BLaER1 (cell line): ENCODE results near the gene TAF8.

Source experiments
- H3K27ac ChIP-seq: shearing (Covaris generic); formaldehyde crosslinking; 2 replicates; pipeline ENCODE4 v1.8.1; 2022
- H3K27me3 ChIP-seq: shearing (Covaris generic); formaldehyde crosslinking; 2 replicates; pipeline ENCODE4 v1.8.1; 2022
- H3K36me3 ChIP-seq: shearing (Covaris generic); formaldehyde crosslinking; 2 replicates; pipeline ENCODE4 v1.8.1; 2022
- H3K4me1 ChIP-seq: shearing (Covaris generic); formaldehyde crosslinking; 2 replicates; pipeline ENCODE4 v1.8.1; 2022
- H3K4me2 ChIP-seq: shearing (Covaris generic); formaldehyde crosslinking; 2 replicates; pipeline ENCODE4 v1.8.1; 2022
- H3K4me3 ChIP-seq: shearing (Covaris generic); formaldehyde crosslinking; 2 replicates; pipeline ENCODE4 v1.8.1; 2022
- H3K9ac ChIP-seq: shearing (Covaris generic); formaldehyde crosslinking; 2 replicates; pipeline ENCODE4 v1.8.1; 2022
- H3K9me3 ChIP-seq: shearing (Covaris generic); formaldehyde crosslinking; 2 replicates; pipeline ENCODE4 v1.8.1; 2022
- H4K20me1 ChIP-seq: shearing (Covaris generic); formaldehyde crosslinking; 2 replicates; pipeline ENCODE4 v1.8.1; 2022
- Cebpa-rat ChIP-seq: shearing (Covaris generic); IDR thresholded peaks from 2 replicates; pipeline ENCODE4 v1.8.1; 2022

TAF8 gene

DNA sequence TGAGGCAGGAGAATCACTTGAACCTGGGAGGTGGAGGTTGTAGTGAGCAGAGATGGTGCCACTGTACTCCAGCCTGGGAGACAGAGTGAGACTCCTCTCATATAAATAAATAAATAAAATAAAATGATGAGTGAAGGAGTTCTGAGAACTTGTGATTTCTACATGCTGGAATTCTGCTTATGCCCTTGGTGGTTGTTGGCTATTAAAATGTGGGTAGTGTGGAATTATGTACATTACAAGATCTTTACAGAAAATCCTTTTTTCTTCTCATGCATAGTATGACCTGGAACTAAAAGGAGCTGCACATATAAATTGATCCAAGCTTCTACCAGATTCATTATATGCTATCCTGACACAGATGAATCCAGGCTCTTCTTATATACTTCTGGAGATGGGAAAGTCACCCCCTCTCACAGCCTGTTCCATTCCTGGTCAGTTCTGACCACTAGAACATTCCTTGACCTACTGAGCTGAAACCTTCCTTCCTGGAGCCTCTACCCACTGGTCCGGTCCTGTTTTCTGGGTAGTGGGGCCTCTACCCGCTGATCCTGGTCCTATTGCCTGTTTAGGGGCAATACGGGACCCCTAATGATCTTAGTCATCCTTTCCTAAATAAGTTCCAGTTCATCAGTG, 37.7 kb upstream of the TAF8 start:
- TF ChIP-seq Cebpa-rat = no peak

DNA sequence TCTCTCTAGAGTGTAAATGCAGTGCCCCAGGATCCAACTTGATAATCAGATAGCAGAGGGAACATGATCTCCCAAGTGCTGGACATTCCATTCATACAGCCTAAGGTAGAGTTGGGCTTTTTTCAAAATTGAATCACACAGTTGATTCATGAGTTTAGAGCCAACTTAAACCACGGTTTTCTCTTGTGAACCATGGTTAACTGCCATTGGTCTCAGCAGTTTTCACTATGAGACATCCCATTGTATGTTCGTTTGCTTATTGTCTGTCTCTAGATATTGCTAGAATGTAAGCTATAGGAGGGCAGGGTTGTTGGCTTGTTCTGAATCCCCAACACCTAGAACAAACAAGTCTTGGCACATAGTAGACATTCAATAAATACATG, 37.2 kb upstream of the TAF8 start:
- Histone ChIP-seq H3K4me1 (peaks cover 99% of the 10 kb centered on the region), H3K4me3 (peak overlapping the region; percentile 62), H3K27me3 (no peaks in the 10 kb centered on the region), H3K9me3 (no peaks in the 10 kb centered on the region; the same call in 1 of the 2 replicates), H3K36me3 (peaks cover 25% of the 10 kb centered on the region), H3K27ac (peak overlapping the region; percentile 96), H4K20me1 (no peaks in the 10 kb centered on the region), H3K9ac (peak overlapping the region; percentile 91), H3K4me2 (peak overlapping the region; percentile 86)
- TF ChIP-seq Cebpa-rat = no peak

More for the DNA sequence above, 37.7 kb upstream of the TAF8 start:
- Histone ChIP-seq H3K27me3 (no peaks in the 10 kb centered on the region), H3K4me1 (peaks cover 97% of the 10 kb centered on the region), H3K36me3 (peaks cover 25% of the 10 kb centered on the region), H3K9me3 (no peaks in the 10 kb centered on the region; the same call in 1 of the 2 replicates), H3K27ac (peak overlapping the region; percentile 96), H3K4me3 (peak overlapping the region; percentile 62), H3K9ac (peak overlapping the region; percentile 91), H4K20me1 (no peaks in the 10 kb centered on the region), H3K4me2 (peak overlapping the region; percentile 86)

DNA sequence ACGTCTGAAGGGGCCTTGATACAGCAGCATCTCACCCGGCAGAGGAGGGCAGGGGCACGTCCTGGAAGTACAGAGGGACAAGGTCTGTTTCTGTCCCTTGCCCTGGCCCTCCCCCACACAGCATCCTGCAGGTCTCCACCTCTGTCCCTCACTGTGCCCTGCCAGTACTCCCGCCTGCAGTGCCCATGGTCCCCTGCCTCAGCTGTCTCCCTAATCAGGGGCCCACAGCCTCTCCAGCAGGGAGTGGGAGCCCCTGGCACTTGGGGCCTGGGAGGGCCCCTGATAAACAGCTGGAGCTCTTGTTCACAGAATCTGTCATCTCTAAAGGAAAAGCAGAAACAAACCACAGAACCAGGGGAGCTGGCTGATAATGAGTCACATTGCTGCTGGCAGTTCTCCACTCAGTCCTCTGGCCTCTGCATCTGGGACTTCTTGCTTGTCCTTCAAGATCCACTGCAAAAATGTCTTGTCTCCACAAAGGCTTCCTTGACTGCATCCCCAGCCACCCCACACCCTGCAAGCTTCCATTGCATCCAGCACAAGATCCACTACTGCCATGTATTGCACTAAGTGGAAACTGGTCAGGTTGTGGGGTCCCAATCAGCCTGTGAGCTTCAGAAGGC, 33.2 kb upstream of the TAF8 start:
- Histone ChIP-seq H3K9me3 (no peaks in the 10 kb centered on the region; the same call in 1 of the 2 replicates), H3K4me2 (peak overlapping the region; percentile 81), H3K9ac (peak overlapping the region; percentile 80), H3K4me3 (peak overlapping the region; percentile 41; the same call in 1 of the 2 replicates), H3K4me1 (peaks cover 100% of the 10 kb centered on the region), H3K27ac (peak overlapping the region; percentile 96), H4K20me1 (no peaks in the 10 kb centered on the region), H3K27me3 (no peaks in the 10 kb centered on the region), H3K36me3 (peaks cover 48% of the 10 kb centered on the region)
- no peak for TF ChIP-seq Cebpa-rat

DNA sequence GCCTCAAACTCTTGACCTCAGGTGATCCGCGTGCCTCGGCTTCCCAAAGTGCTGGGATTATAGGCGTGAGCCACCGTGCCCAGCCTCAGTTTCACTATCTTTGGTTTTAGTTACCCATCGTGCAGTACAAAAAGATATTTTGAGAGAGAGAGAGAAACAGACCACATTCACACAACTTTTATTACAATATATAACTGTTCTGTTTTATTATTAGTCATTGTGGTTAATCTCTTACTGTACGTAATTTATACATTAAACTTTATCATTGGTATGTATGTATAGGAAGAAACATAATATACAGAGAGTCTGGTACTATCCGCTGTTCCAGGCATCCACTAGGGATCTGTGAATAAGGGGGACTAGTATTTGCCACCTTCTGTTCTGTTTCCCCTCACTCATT, 29.4 kb upstream of the TAF8 start:
- Histone ChIP-seq H3K36me3 (peaks cover 24% of the 10 kb centered on the region), H3K9me3 (no peaks in the 10 kb centered on the region), H3K4me2 (peak overlapping the region; percentile 81), H3K27ac (peak overlapping the region; percentile 96), H3K9ac (peak overlapping the region; percentile 74), H3K27me3 (no peaks in the 10 kb centered on the region), H3K4me3 (no peak overlapping the region; the same call in 1 of the 2 replicates), H4K20me1 (no peaks in the 10 kb centered on the region), H3K4me1 (peaks cover 100% of the 10 kb centered on the region)
- TF ChIP-seq Cebpa-rat = no peak

DNA sequence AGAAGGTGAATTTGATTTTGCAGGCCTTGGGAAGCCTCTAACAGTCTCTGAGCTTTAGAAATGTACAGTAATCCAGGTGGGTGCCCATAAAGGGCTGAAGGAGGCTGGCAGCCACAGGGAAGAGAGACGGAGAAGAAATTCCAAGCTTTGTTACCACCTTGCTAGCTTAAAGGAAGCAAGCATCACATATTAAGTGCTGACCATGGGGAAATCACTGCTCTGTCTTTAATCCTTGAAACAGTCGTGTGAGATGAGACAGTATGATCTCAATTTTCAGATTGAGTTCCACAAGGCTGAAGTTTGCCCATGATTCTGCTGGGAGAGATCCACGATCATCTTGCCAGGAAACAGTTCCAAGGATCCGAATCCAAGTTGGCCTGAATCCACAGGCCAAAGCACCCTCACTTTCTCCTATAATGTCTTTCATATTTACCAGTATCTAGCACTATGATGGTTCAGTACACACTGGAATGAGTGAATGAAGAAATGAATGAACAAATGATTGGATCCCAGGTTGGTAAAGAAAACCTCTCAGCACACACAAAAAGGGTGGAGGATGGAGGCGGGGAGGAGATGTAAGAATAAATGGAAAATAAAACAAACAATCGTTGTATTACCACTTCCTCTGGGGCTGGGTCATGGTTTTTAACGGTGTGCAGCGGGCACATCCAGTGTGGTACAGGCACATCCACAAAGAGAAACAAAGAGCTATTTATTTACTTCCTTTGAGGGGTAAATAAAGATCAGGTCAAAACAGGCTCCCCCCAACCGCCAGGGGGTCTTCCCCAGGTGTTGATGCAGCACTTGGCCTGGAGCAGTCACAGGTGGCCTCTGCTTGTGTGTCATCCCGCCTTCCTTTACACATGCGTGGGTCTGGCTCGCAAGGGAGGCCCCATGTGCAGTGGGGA, 28.2 kb upstream of the TAF8 start:
- Histone ChIP-seq H3K4me2 (peak overlapping the region; percentile 81), H3K9ac (peak overlapping the region; percentile 74), H3K27ac (peak overlapping the region; percentile 96)

DNA sequence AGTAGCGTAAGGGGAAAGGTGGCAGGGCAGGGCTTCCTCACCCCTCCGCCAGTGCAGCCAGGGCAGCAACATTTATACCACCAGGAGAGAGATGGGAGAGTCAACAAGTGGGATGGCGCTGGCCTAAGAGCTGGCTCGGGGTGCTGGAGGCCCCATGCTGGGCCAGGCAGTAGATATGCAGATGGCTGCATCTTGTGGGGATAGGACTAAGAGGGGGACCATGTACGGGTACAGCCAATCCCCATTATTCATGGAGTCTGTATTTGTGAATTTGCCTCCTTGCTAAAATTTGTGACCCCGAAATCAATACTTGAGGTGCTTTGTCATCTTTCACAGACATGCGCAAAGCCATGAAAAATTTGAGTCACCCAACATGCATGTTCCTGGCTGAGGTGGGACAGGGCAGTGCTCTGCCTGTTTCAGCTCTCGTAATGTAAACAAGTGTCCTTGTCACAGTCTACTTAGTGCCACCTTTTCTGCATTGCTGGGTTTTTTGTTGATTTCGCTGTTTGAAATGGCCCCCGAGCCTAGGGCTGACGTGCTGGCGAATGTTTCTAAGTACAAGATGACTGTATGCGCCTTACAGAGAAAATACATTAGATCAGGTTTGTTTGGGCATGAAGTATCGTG, 27.5 kb upstream of the TAF8 start:
- peak overlapping the region; percentile 96 for H3K27ac ChIP-seq
- H3K9ac ChIP-seq = peak overlapping the region; percentile 74

More for the DNA sequence above, 28.2 kb upstream of the TAF8 start:
- H3K27me3 ChIP-seq = no peaks in the 10 kb centered on the region
- peaks cover 34% of the 10 kb centered on the region for H3K36me3 ChIP-seq
- peak overlapping the region; percentile 3; the same call in 1 of the 2 replicates for H3K4me3 ChIP-seq
- peaks cover 100% of the 10 kb centered on the region for H3K4me1 ChIP-seq
- TF ChIP-seq Cebpa-rat = no peak
- no peaks in the 10 kb centered on the region for H3K9me3 ChIP-seq
- no peaks in the 10 kb centered on the region for H4K20me1 ChIP-seq

DNA sequence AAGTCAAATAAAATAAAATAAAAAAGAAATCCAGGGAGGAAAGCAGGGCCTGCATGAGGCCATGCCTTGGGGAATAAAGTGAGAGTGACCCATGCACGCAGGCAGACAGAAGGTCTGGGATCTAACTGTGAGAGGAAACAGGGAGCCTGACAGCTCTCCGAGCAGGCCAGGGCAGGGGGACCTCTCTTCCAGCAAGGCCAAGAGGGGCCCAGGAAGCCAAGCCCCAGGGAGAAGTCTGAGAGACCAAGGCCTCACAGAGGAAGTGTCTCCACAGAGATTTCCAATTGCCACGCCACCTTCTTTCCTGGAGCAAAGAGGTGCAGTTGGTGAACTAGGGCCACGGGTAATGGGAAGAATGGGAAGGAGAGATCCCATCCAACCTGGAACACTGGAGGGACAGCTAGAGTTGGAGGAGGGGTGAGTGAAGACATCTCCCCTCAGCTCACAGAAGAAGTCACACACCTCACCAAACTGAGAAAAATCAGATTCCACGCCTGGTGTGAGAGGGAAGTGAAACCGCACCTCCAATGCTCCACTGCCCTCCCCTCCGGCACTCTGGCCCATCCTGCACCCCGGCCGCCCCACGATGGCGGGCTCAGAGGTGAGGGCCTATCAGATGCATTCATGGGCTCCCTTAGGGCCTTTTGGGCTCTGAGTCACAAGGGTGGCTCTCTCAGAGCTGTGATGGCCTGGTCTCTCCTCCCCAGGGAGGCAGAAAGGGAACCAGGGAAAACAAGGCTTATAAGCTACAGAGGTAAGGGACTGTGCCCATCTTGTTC, 25.1 kb upstream of the TAF8 start:
- Histone ChIP-seq H3K4me2 (peak overlapping the region; percentile 81), H3K27ac (peak overlapping the region; percentile 96), H3K36me3 (peaks cover 50% of the 10 kb centered on the region), H3K4me3 (peak overlapping the region; percentile 9; the same call in 1 of the 2 replicates), H3K9ac (peak overlapping the region; percentile 79), H3K4me1 (peaks cover 100% of the 10 kb centered on the region), H3K9me3 (no peaks in the 10 kb centered on the region), H3K27me3 (no peaks in the 10 kb centered on the region), H4K20me1 (no peaks in the 10 kb centered on the region)
- TF ChIP-seq Cebpa-rat = no peak

More for the DNA sequence above, 27.5 kb upstream of the TAF8 start:
- no peak for TF ChIP-seq Cebpa-rat
- Histone ChIP-seq H3K27me3 (no peaks in the 10 kb centered on the region), H4K20me1 (no peaks in the 10 kb centered on the region), H3K36me3 (peaks cover 40% of the 10 kb centered on the region), H3K4me1 (peaks cover 100% of the 10 kb centered on the region), H3K4me2 (peak overlapping the region; percentile 81), H3K4me3 (no peak overlapping the region), H3K9me3 (no peaks in the 10 kb centered on the region)

DNA sequence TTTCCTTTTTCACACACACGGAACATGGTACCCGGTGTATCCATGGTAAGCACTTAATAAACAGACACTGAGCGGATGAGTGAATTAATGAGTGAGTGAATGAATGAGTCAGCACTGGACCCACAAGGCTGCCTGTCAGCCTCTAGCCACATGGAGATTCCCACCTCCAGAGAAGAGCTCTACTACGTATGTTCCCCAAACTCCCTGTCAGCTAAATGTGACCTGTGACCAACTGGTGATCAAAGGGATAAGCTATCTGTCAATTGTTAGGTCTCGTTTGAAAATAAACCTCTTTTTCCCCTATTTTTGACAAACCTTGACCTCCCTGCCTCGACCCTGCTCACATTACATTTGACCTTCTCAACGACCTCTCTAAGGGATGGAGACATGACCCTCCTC, 24.5 kb upstream of the TAF8 start:
- peak overlapping the region; percentile 96 for H3K27ac ChIP-seq
- H3K36me3 ChIP-seq = peaks cover 47% of the 10 kb centered on the region
- peak overlapping the region; percentile 81 for H3K4me2 ChIP-seq
- H3K4me1 ChIP-seq = peaks cover 100% of the 10 kb centered on the region
- no peak for TF ChIP-seq Cebpa-rat
- no peaks in the 10 kb centered on the region for H4K20me1 ChIP-seq
- peak overlapping the region; percentile 79 for H3K9ac ChIP-seq
- H3K4me3 ChIP-seq = no peak overlapping the region
- H3K27me3 ChIP-seq = no peaks in the 10 kb centered on the region
- H3K9me3 ChIP-seq = no peaks in the 10 kb centered on the region
